HG03469 (cell line): ENCODE results near the gene MRAP2.
"Not testable (repeated sequence)": the region's sequence is repeated elsewhere in the genome, so short reads cannot be mapped to it uniquely, and the experiment has no call there.

Experiments used
- ATAC-seq: cut with Tn5 transposase; IDR thresholded peaks from one replicate; pipeline ENCODE4 v1.9.1; 2021; ENCODE audit warnings: mild to moderate bottlenecking, moderate library complexity, moderate number of reproducible peaks; ENCODE audit not compliant: unreplicated experiment

Gene MRAP2

GRCh38 chr6:84027340-84028181, 6.0 kb upstream of the MRAP2 start:
- ATAC-seq: no peak

GRCh38 chr6:84028350-84028749, 5.2 kb upstream of the MRAP2 start:
- ATAC-seq: no peak

GRCh38 chr6:84032000-84032399, 1.6 kb upstream of the MRAP2 start:
- ATAC-seq: not testable (repeated sequence)

GRCh38 chr6:84035484-84035883, 1.9 kb downstream of the MRAP2 start:
- no peak for ATAC-seq

GRCh38 chr6:84037425-84038089, 4.0 kb downstream of the MRAP2 start:
- ATAC-seq: no peak

- no peak for ATAC-seq
Measured at GRCh38 chr6:84042603-84043002, 9.0 kb downstream of the MRAP2 start.

- no peak for ATAC-seq
Measured at GRCh38 chr6:84043555-84043954, 10.0 kb downstream of the MRAP2 start.

GRCh38 chr6:84046755-84047154, 13.2 kb downstream of the MRAP2 start:
- no peak for ATAC-seq

- ATAC-seq: no peak
Measured at GRCh38 chr6:84048588-84048987, 15.0 kb downstream of the MRAP2 start.

GRCh38 chr6:84050408-84050807, 16.8 kb downstream of the MRAP2 start:
- ATAC-seq: no peak

- no peak for ATAC-seq
Measured at GRCh38 chr6:84052204-84052882, 18.8 kb downstream of the MRAP2 start.

GRCh38 chr6:84052883-84053241, 19.3 kb downstream of the MRAP2 start:
- ATAC-seq: no peak

- ATAC-seq: no peak
Measured at GRCh38 chr6:84055647-84056046, 22.1 kb downstream of the MRAP2 start.

GRCh38 chr6:84057908-84058307, 24.3 kb downstream of the MRAP2 start:
- ATAC-seq: no peak

- no peak for ATAC-seq
Measured at GRCh38 chr6:84059082-84059481, 25.5 kb downstream of the MRAP2 start.

- ATAC-seq: no peak
Measured at GRCh38 chr6:84061174-84061573, 27.6 kb downstream of the MRAP2 start.

- ATAC-seq: no peak
Measured at GRCh38 chr6:84061613-84062398, 28.2 kb downstream of the MRAP2 start.

- no peak for ATAC-seq
Measured at GRCh38 chr6:84062519-84063154, 29.1 kb downstream of the MRAP2 start.

- no peak for ATAC-seq
Measured at GRCh38 chr6:84065693-84066290, 32.2 kb downstream of the MRAP2 start.

GRCh38 chr6:84066536-84066935, 33.0 kb downstream of the MRAP2 start:
- ATAC-seq: no peak
